ENCODE measurements around the gene SULT1E1. TPM values are rescaled to one million over a fixed set of nuclear protein-coding genes. Genes with fewer than 3 reads are reported as not detected.

Gene SULT1E1
- total RNA-seq, 1 experiment from 2014 or later = 0.43 TPM

DNA sequence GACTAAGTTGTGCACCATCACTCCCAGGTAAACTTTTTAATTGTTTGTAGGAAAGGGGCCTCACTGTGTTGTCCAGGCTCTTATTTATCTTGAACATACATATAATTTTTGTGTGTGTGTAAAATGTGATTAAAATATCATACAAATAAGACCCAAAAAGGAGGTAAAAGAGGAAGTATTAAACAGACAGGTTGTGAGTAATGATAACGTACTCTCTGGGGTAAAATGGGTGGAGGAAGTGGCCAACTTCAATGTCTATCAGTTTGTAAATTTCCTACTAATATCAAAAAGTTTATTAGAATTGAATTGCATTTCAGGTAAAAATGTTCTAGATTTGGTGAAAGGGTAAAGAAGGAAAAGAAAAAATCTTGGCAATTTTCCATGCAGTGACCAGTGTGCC, 48.8 kb downstream of the SULT1E1 start:
- H3K9me3 Mint-ChIP-seq (ENCODE audit: unreplicated experiment) = peaks cover 6% of the 10 kb centered on the region
- no peaks in the 10 kb centered on the region; the same call in 1 of the 2 replicates for H3K9me3 ChIP-seq
- no peaks in the 10 kb centered on the region for H3K4me1 Mint-ChIP-seq (ENCODE audit: low read depth, unreplicated experiment)
- POLR2A ChIA-PET = no interaction called here
- H3K4me1 ChIP-seq = peaks cover 8% of the 10 kb centered on the region
- TF ChIP-seq, protein P1, sequence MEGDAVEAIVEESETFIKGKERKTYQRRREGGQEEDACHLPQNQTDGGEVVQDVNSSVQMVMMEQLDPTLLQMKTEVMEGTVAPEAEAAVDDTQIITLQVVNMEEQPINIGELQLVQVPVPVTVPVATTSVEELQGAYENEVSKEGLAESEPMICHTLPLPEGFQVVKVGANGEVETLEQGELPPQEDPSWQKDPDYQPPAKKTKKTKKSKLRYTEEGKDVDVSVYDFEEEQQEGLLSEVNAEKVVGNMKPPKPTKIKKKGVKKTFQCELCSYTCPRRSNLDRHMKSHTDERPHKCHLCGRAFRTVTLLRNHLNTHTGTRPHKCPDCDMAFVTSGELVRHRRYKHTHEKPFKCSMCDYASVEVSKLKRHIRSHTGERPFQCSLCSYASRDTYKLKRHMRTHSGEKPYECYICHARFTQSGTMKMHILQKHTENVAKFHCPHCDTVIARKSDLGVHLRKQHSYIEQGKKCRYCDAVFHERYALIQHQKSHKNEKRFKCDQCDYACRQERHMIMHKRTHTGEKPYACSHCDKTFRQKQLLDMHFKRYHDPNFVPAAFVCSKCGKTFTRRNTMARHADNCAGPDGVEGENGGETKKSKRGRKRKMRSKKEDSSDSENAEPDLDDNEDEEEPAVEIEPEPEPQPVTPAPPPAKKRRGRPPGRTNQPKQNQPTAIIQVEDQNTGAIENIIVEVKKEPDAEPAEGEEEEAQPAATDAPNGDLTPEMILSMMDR (IDR thresholded peaks at IDR 0.05; ENCODE audit: insufficient read depth in 1 of 2, low read depth in 1 of 2, low read length in 1 of 2, severe bottlenecking in 1 of 2, unreplicated experiment in 1 of 2) = no peak
- no peak overlapping the region for H3K4me3 ChIP-seq (ENCODE audit: low read depth, low read length)
- H3K27me3 Mint-ChIP-seq (ENCODE audit: insufficient read depth, unreplicated experiment) = no peaks in the 10 kb centered on the region
- CTCF ChIA-PET = no interaction called here
- DNase-seq = no peak
- no peak overlapping the region for H3K4me3 Mint-ChIP-seq (ENCODE audit: unreplicated experiment)
- intact Hi-C loops (cut with micrococcal nuclease; ENCODE audit: unreplicated experiment) = no loop called here
- H3K27me3 ChIP-seq (replicated peaks; ENCODE audit: control insufficient read depth, insufficient read depth, low read length) = no peaks in the 10 kb centered on the region
- no peaks in the 10 kb centered on the region for H3K36me3 ChIP-seq (ENCODE audit: control insufficient read depth, insufficient read depth, low read length)
- no peaks in the 10 kb centered on the region for H3K36me3 Mint-ChIP-seq (ENCODE audit: insufficient read depth, unreplicated experiment)
- H3K27ac Mint-ChIP-seq (ENCODE audit: unreplicated experiment) = no peak overlapping the region
- no TSS peak for BruUV-seq (replicated peaks)

DNA sequence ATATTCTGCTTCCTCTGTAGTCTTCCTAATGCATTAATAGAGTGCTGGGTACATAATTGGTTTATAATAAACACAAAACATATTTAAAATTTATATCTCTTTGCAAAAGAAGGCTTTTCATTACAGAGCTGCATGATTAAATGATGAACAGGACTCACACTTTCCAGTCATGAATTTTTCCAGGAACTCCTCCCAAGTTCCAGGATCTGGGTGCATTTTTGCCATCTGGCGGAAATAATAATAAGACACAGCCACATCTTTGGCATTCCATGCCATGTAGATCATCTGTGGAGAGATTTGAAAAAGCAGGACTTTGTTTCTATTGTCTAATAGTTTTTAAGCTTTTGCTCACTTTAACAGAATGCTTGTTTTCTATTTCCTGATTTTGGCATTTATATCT, 59.3 kb downstream of the SULT1E1 start:
- no peaks in the 10 kb centered on the region for H3K9me3 Mint-ChIP-seq (ENCODE audit: unreplicated experiment)
- no peak overlapping the region for H3K4me3 Mint-ChIP-seq (ENCODE audit: unreplicated experiment)
- Histone ChIP-seq H3K4me3 (ENCODE audit: low read depth, low read length) (no peak overlapping the region), H3K4me1 (peaks cover 5% of the 10 kb centered on the region; the same call in 1 of the 2 replicates), H3K9me3 (no peaks in the 10 kb centered on the region), H3K36me3 (ENCODE audit: control insufficient read depth, insufficient read depth, low read length) (no peaks in the 10 kb centered on the region), H3K27me3 (replicated peaks; ENCODE audit: control insufficient read depth, insufficient read depth, low read length) (no peaks in the 10 kb centered on the region)
- TF ChIP-seq, protein P1 (IDR thresholded peaks at IDR 0.05; ENCODE audit: insufficient read depth in 1 of 2, low read depth in 1 of 2, low read length in 1 of 2, severe bottlenecking in 1 of 2, unreplicated experiment in 1 of 2) = no peak
- no peak overlapping the region for H3K27ac Mint-ChIP-seq (ENCODE audit: unreplicated experiment)
- DNase-seq = no peak
- no TSS peak for BruUV-seq (replicated peaks)
- POLR2A ChIA-PET = no interaction called here
- intact Hi-C loops (cut with micrococcal nuclease; ENCODE audit: unreplicated experiment) = no loop called here
- H3K4me1 Mint-ChIP-seq (ENCODE audit: low read depth, unreplicated experiment) = no peaks in the 10 kb centered on the region
- H3K36me3 Mint-ChIP-seq (ENCODE audit: insufficient read depth, unreplicated experiment) = no peaks in the 10 kb centered on the region
- CTCF ChIA-PET = no interaction called here
- H3K27me3 Mint-ChIP-seq (ENCODE audit: insufficient read depth, unreplicated experiment) = no peaks in the 10 kb centered on the region

DNA sequence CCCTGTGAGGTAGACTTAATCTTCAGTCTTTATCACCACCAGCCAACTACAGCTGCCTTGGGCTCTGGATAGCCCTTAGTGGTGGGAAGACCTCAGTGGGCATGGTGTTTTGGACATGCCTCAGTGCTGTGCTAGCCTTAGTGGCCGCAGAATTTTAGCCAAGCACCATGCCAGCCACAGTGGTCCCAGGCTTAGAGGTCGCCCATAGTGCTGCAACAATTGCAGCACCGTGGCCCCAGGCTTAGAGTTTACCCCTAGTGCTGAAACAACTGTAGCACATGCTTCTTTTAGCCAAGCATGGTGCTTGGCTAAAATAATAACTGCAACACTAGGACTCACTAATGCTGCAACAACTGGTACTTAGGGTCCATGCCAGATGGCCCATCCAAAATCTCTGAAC, 60.6 kb downstream of the SULT1E1 start:
- no peak overlapping the region for H3K27ac Mint-ChIP-seq (ENCODE audit: unreplicated experiment)
- no peaks in the 10 kb centered on the region for H3K9me3 Mint-ChIP-seq (ENCODE audit: unreplicated experiment)
- H3K36me3 ChIP-seq (ENCODE audit: control insufficient read depth, insufficient read depth, low read length) = no peaks in the 10 kb centered on the region
- no peaks in the 10 kb centered on the region for H3K9me3 ChIP-seq
- H3K36me3 Mint-ChIP-seq (ENCODE audit: insufficient read depth, unreplicated experiment) = no peaks in the 10 kb centered on the region
- no peaks in the 10 kb centered on the region for H3K4me1 Mint-ChIP-seq (ENCODE audit: low read depth, unreplicated experiment)
- H3K4me3 ChIP-seq (ENCODE audit: low read depth, low read length) = no peak overlapping the region
- H3K4me1 ChIP-seq = peaks cover 5% of the 10 kb centered on the region; the same call in 1 of the 2 replicates
- intact Hi-C loops (cut with micrococcal nuclease; ENCODE audit: unreplicated experiment) = no loop called here
- DNase-seq = no peak
- TF ChIP-seq, protein P1 (IDR thresholded peaks at IDR 0.05; ENCODE audit: insufficient read depth in 1 of 2, low read depth in 1 of 2, low read length in 1 of 2, severe bottlenecking in 1 of 2, unreplicated experiment in 1 of 2) = no peak
- no TSS peak for BruUV-seq (replicated peaks)
- ChIA-PET CTCF (no interaction called here), POLR2A (no interaction called here)
- no peaks in the 10 kb centered on the region for H3K27me3 ChIP-seq (replicated peaks; ENCODE audit: control insufficient read depth, insufficient read depth, low read length)
- H3K27me3 Mint-ChIP-seq (ENCODE audit: insufficient read depth, unreplicated experiment) = no peaks in the 10 kb centered on the region
- H3K4me3 Mint-ChIP-seq (ENCODE audit: unreplicated experiment) = no peak overlapping the region
